GM23338 (cell line): ENCODE data around the gene JAKMIP3. TPM values are rescaled to one million over a fixed set of nuclear protein-coding genes. Genes with fewer than 3 reads are reported as not detected.

Experiments used
- ATAC-seq: fragments of 200-7000 bp; cut with Tn5 transposase; 3 replicates; pipeline ENCODE4 v1.9.1; 2020
- DNase-seq: peaks from one replicate; pipeline ENCODE4 v3.0.0-alpha.2; 2015; ENCODE audit warnings: low spot score
- H2AFZ ChIP-seq: fragments of 200-600 bp; sonication (generic); 2 replicates; pipeline ENCODE4 v1.8.0; 2016; ENCODE audit warnings: antibody characterized with exemption, mild to moderate bottlenecking, moderate library complexity
- H3F3A ChIP-seq: fragments of 200-600 bp; sonication (generic); replicated peaks from 2 replicates; pipeline ENCODE4 v1.8.0; 2017; ENCODE audit warnings: antibody characterized with exemption, mixed run types, low read depth
- H3K27ac ChIP-seq: fragments of 200-600 bp; sonication (generic); 2 replicates; pipeline ENCODE4 v1.6.1; 2016; ENCODE audit warnings: low read depth
- H3K27me3 ChIP-seq: fragments of 200-600 bp; sonication (generic); 2 replicates; pipeline ENCODE4 v1.8.0; 2016; ENCODE audit warnings: mild to moderate bottlenecking, mixed run types, moderate library complexity; ENCODE audit not compliant: insufficient read depth
- H3K36me3 ChIP-seq: fragments of 200-600 bp; sonication (generic); 2 replicates; pipeline ENCODE4 v1.8.0; 2016; ENCODE audit warnings: mild to moderate bottlenecking; ENCODE audit not compliant: insufficient read depth
- H3K4me1 ChIP-seq: fragments of 200-600 bp; sonication (generic); 2 replicates; pipeline ENCODE4 v1.8.0; 2016; ENCODE audit warnings: mild to moderate bottlenecking, moderate library complexity; ENCODE audit not compliant: insufficient read depth
- H3K4me2 ChIP-seq: fragments of 200-600 bp; sonication (generic); 2 replicates; pipeline ENCODE4 v1.7.1; 2017; ENCODE audit warnings: mixed run types
- H3K4me3 ChIP-seq: fragments of 200-600 bp; sonication (generic); 2 replicates; pipeline ENCODE4 v1.6.1; 2016; ENCODE audit warnings: mixed run types
- H3K79me2 ChIP-seq: fragments of 200-600 bp; sonication (generic); replicated peaks from 2 replicates; pipeline ENCODE4 v1.8.0; 2017; ENCODE audit warnings: mild to moderate bottlenecking; ENCODE audit not compliant: insufficient read depth
- H3K9me2 ChIP-seq: fragments of 200-600 bp; sonication (generic); 2 replicates; pipeline ENCODE4 v1.8.0; 2017; ENCODE audit not compliant: insufficient read depth
- H4K20me1 ChIP-seq: fragments of 200-600 bp; sonication (generic); replicated peaks from 2 replicates; pipeline ENCODE4 v1.8.0; 2017; ENCODE audit warnings: mild to moderate bottlenecking; ENCODE audit not compliant: insufficient read depth
- H3K27ac Mint-ChIP-seq: 2 replicates; pipeline ENCODE4 v1.8.0; 2020; ENCODE audit warnings: inconsistent platforms, mild to moderate bottlenecking, moderate library complexity, mixed read lengths
- H3K27me3 Mint-ChIP-seq: 3 replicates; pipeline ENCODE4 v1.8.0; 2022; ENCODE audit warnings: low read depth, mild to moderate bottlenecking, moderate library complexity, mixed read lengths, inconsistent platforms; ENCODE audit not compliant: insufficient read depth, poor library complexity
- H3K36me3 Mint-ChIP-seq: 3 replicates; pipeline ENCODE4 v1.8.0; 2021; ENCODE audit warnings: low read depth, mild to moderate bottlenecking, inconsistent platforms, moderate library complexity, mixed read lengths
- H3K4me1 Mint-ChIP-seq: 3 replicates; pipeline ENCODE4 v1.8.0; 2020; ENCODE audit warnings: mild to moderate bottlenecking, inconsistent platforms, mixed read lengths
- H3K4me3 Mint-ChIP-seq: 3 replicates; pipeline ENCODE4 v1.8.0; 2021; ENCODE audit warnings: moderate library complexity, mild to moderate bottlenecking, inconsistent platforms, mixed read lengths
- H3K9me3 Mint-ChIP-seq: 3 replicates; pipeline ENCODE4 v1.8.0; 2020; ENCODE audit warnings: moderate library complexity, mild to moderate bottlenecking, inconsistent platforms, mixed read lengths
- CREB1 ChIP-seq: fragments of 250-450 bp; sonication (Bioruptor Pico); IDR thresholded peaks from 2 replicates; pipeline ENCODE4 v1.5.0; 2020; ENCODE audit warnings: low read depth, mild to moderate bottlenecking, moderate library complexity
- EZH2 ChIP-seq: fragments of 200-600 bp; sonication (generic); IDR thresholded peaks from one replicate; pipeline ENCODE4 v1.8.0; 2017; ENCODE audit warnings: antibody characterized with exemption, mild to moderate bottlenecking, low read depth; ENCODE audit not compliant: unreplicated experiment
- EZH2phosphoT487 ChIP-seq: fragments of 200-600 bp; sonication (generic); IDR thresholded peaks from one replicate; pipeline ENCODE4 v1.8.1; 2018; ENCODE audit warnings: antibody characterized with exemption; ENCODE audit not compliant: unreplicated experiment
- JUNB ChIP-seq: IDR thresholded peaks from one replicate; pipeline ENCODE4 v1.6.1; 2016; ENCODE audit warnings: antibody characterized with exemption; ENCODE audit not compliant: unreplicated experiment
- NANOG ChIP-seq: IDR thresholded peaks from 2 replicates; pipeline ENCODE4 v1.6.1; 2016; ENCODE audit warnings: antibody characterized with exemption, borderline replicate concordance
- POLR2AphosphoS5 ChIP-seq: IDR thresholded peaks from 2 replicates; pipeline ENCODE4 v1.6.1; 2016; ENCODE audit warnings: antibody characterized with exemption, low read depth
- STAT1 ChIP-seq: IDR thresholded peaks from one replicate; pipeline ENCODE4 v1.6.1; 2016; ENCODE audit warnings: antibody characterized with exemption; ENCODE audit not compliant: unreplicated experiment
- ZNF114 ChIP-seq: fragments of 250-450 bp; sonication (Bioruptor Pico); IDR thresholded peaks from 2 replicates; pipeline ENCODE4 v1.5.0; 2020; ENCODE audit warnings: mild to moderate bottlenecking, moderate library complexity
- ZNF331 ChIP-seq: fragments of 250-450 bp; sonication (Bioruptor Pico); IDR thresholded peaks from 2 replicates; pipeline ENCODE4 v1.5.0; 2020; ENCODE audit warnings: low read depth, mild to moderate bottlenecking, moderate library complexity
- polyA plus RNA-seq: library from polyadenylated mRNA; unstranded; fragments of >200 nt; fragmentation: Nextera tagmentation; extraction: Ambion mirVana; gene quantifications from 2 replicates; pipeline ENCODE4 v1.2.1, GENCODE V29; 2016
- total RNA-seq: library from RNA; depleted of rRNA; stranded (reverse); fragments of >200 nt; shearing (Covaris generic); gene quantifications from 2 replicates; pipeline ENCODE4 v1.2.3, GENCODE V29; 2014
- TF ChIP-seq, protein P1 (sequence below): fragments of 250-450 bp; sonication (Bioruptor Pico); IDR thresholded peaks from 2 replicates; pipeline ENCODE4 v1.5.0; 2020; ENCODE audit warnings: mild to moderate bottlenecking, moderate library complexity
- TF ChIP-seq, protein P2 (sequence below): IDR thresholded peaks from one replicate; pipeline ENCODE4 v1.6.1; 2018; ENCODE audit warnings: antibody characterized with exemption; ENCODE audit not compliant: unreplicated experiment
- TF ChIP-seq, protein P3 (sequence below): IDR thresholded peaks from 2 replicates; pipeline ENCODE4 v1.6.1; 2016; ENCODE audit warnings: antibody characterized with exemption
- TF ChIP-seq, protein P4 (sequence below), 2 experiments: fragments of 200-600 bp in 1 of 2; sonication (generic) in 1 of 2; conservative IDR thresholded peaks; 2 replicates each; pipeline versions ENCODE4 v1.5.1 to v1.6.1; 2016 to 2017; ENCODE audit warnings: antibody characterized with exemption in 2 of 2, low read depth in 2 of 2, mild to moderate bottlenecking in 2 of 2, moderate library complexity in 1 of 2

Gene JAKMIP3
- total and polyA plus RNA-seq, 2 experiments from 2014 or later, result 0.87 to 1.2 TPM

GRCh38 chr10:132111121-132111731 lies 45.5 kb downstream of the JAKMIP3 start:
- Histone ChIP-seq H3K4me3 (no peak overlapping the region), H3K27ac (no peak overlapping the region), H3K79me2 (no peaks in the 10 kb centered on the region), H3K9me2 (no peaks in the 10 kb centered on the region), H4K20me1 (no peaks in the 10 kb centered on the region), H3K36me3 (no peaks in the 10 kb centered on the region), H3K27me3 (no peaks in the 10 kb centered on the region), H3K4me2 (no peak overlapping the region), H2AFZ (no peak overlapping the region), H3F3A (no peaks in the 10 kb centered on the region), H3K4me1 (no peaks in the 10 kb centered on the region)
- Mint-ChIP-seq H3K27ac (no peak overlapping the region), H3K9me3 (no peaks in the 10 kb centered on the region), H3K4me1 (no peaks in the 10 kb centered on the region; the same call in 2 of the 3 replicates), H3K27me3 (peaks cover 9% of the 10 kb centered on the region), H3K36me3 (no peaks in the 10 kb centered on the region), H3K4me3 (no peak overlapping the region)
- DNase-seq (no peak), ATAC-seq (no peak)
- TF ChIP-seq JUNB, result no peak
- no peak for TF ChIP-seq EZH2phosphoT487
- no peak for TF ChIP-seq EZH2
- TF ChIP-seq ZNF331 (CRISPR knock-in tag), result no peak
- no peak for TF ChIP-seq POLR2AphosphoS5
- no peak for TF ChIP-seq CREB1 (CRISPR knock-in tag)
- no peak for TF ChIP-seq NANOG
- TF ChIP-seq, protein P1, sequence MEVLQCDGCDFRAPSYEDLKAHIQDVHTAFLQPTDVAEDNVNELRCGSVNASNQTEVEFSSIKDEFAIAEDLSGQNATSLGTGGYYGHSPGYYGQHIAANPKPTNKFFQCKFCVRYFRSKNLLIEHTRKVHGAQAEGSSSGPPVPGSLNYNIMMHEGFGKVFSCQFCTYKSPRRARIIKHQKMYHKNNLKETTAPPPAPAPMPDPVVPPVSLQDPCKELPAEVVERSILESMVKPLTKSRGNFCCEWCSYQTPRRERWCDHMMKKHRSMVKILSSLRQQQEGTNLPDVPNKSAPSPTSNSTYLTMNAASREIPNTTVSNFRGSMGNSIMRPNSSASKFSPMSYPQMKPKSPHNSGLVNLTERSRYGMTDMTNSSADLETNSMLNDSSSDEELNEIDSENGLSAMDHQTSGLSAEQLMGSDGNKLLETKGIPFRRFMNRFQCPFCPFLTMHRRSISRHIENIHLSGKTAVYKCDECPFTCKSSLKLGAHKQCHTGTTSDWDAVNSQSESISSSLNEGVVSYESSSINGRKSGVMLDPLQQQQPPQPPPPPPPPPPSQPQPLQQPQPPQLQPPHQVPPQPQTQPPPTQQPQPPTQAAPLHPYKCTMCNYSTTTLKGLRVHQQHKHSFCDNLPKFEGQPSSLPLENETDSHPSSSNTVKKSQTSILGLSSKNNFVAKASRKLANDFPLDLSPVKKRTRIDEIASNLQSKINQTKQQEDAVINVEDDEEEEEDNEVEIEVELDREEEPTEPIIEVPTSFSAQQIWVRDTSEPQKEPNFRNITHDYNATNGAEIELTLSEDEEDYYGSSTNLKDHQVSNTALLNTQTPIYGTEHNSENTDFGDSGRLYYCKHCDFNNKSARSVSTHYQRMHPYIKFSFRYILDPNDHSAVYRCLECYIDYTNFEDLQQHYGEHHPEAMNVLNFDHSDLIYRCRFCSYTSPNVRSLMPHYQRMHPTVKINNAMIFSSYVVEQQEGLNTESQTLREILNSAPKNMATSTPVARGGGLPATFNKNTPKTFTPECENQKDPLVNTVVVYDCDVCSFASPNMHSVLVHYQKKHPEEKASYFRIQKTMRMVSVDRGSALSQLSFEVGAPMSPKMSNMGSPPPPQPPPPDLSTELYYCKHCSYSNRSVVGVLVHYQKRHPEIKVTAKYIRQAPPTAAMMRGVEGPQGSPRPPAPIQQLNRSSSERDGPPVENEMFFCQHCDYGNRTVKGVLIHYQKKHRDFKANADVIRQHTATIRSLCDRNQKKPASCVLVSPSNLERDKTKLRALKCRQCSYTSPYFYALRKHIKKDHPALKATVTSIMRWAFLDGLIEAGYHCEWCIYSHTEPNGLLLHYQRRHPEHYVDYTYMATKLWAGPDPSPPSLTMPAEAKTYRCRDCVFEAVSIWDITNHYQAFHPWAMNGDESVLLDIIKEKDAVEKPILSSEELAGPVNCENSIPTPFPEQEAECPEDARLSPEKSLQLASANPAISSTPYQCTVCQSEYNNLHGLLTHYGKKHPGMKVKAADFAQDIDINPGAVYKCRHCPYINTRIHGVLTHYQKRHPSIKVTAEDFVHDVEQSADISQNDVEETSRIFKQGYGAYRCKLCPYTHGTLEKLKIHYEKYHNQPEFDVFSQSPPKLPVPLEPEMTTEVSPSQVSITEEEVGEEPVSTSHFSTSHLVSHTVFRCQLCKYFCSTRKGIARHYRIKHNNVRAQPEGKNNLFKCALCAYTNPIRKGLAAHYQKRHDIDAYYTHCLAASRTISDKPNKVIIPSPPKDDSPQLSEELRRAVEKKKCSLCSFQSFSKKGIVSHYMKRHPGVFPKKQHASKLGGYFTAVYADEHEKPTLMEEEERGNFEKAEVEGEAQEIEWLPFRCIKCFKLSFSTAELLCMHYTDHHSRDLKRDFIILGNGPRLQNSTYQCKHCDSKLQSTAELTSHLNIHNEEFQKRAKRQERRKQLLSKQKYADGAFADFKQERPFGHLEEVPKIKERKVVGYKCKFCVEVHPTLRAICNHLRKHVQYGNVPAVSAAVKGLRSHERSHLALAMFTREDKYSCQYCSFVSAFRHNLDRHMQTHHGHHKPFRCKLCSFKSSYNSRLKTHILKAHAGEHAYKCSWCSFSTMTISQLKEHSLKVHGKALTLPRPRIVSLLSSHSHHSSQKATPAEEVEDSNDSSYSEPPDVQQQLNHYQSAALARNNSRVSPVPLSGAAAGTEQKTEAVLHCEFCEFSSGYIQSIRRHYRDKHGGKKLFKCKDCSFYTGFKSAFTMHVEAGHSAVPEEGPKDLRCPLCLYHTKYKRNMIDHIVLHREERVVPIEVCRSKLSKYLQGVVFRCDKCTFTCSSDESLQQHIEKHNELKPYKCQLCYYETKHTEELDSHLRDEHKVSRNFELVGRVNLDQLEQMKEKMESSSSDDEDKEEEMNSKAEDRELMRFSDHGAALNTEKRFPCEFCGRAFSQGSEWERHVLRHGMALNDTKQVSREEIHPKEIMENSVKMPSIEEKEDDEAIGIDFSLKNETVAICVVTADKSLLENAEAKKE (CRISPR knock-in tag), result no peak
- TF ChIP-seq, protein P2, sequence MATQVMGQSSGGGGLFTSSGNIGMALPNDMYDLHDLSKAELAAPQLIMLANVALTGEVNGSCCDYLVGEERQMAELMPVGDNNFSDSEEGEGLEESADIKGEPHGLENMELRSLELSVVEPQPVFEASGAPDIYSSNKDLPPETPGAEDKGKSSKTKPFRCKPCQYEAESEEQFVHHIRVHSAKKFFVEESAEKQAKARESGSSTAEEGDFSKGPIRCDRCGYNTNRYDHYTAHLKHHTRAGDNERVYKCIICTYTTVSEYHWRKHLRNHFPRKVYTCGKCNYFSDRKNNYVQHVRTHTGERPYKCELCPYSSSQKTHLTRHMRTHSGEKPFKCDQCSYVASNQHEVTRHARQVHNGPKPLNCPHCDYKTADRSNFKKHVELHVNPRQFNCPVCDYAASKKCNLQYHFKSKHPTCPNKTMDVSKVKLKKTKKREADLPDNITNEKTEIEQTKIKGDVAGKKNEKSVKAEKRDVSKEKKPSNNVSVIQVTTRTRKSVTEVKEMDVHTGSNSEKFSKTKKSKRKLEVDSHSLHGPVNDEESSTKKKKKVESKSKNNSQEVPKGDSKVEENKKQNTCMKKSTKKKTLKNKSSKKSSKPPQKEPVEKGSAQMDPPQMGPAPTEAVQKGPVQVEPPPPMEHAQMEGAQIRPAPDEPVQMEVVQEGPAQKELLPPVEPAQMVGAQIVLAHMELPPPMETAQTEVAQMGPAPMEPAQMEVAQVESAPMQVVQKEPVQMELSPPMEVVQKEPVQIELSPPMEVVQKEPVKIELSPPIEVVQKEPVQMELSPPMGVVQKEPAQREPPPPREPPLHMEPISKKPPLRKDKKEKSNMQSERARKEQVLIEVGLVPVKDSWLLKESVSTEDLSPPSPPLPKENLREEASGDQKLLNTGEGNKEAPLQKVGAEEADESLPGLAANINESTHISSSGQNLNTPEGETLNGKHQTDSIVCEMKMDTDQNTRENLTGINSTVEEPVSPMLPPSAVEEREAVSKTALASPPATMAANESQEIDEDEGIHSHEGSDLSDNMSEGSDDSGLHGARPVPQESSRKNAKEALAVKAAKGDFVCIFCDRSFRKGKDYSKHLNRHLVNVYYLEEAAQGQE, result no peak
- TF ChIP-seq, protein P3, sequence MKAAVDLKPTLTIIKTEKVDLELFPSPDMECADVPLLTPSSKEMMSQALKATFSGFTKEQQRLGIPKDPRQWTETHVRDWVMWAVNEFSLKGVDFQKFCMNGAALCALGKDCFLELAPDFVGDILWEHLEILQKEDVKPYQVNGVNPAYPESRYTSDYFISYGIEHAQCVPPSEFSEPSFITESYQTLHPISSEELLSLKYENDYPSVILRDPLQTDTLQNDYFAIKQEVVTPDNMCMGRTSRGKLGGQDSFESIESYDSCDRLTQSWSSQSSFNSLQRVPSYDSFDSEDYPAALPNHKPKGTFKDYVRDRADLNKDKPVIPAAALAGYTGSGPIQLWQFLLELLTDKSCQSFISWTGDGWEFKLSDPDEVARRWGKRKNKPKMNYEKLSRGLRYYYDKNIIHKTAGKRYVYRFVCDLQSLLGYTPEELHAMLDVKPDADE, result no peak
- TF ChIP-seq, protein P4, sequence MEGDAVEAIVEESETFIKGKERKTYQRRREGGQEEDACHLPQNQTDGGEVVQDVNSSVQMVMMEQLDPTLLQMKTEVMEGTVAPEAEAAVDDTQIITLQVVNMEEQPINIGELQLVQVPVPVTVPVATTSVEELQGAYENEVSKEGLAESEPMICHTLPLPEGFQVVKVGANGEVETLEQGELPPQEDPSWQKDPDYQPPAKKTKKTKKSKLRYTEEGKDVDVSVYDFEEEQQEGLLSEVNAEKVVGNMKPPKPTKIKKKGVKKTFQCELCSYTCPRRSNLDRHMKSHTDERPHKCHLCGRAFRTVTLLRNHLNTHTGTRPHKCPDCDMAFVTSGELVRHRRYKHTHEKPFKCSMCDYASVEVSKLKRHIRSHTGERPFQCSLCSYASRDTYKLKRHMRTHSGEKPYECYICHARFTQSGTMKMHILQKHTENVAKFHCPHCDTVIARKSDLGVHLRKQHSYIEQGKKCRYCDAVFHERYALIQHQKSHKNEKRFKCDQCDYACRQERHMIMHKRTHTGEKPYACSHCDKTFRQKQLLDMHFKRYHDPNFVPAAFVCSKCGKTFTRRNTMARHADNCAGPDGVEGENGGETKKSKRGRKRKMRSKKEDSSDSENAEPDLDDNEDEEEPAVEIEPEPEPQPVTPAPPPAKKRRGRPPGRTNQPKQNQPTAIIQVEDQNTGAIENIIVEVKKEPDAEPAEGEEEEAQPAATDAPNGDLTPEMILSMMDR (conservative IDR thresholded peaks at IDR 0.05; ENCODE audit: low read depth in 2 of 2), result no peak
- TF ChIP-seq ZNF114, result no peak
- no peak for TF ChIP-seq STAT1
